Calu3 (cell line): Measurements from ENCODE around the gene IRAK1BP1. TPM values are rescaled to one million over a fixed set of nuclear protein-coding genes. Genes with fewer than 3 reads are reported as not detected.
"Not testable (repeated sequence)": the region's sequence is repeated elsewhere in the genome, so short reads cannot be mapped to it uniquely, and the experiment has no call there.

Experiments
- BruUV-seq: library from RNA; stranded (reverse); fragments of 400-500 nt; replicated peaks from 2 replicates; lab custom pipeline; 2021; lab: Mats Ljungman, UMichigan
- CTCF ChIA-PET: fragments of 300-600 bp; sonication (Branson Sonifier 250); formaldehyde crosslinking; loops from one replicate; lab custom pipeline; 2022; ENCODE audit warnings: antibody characterized with exemption; lab: Charles Lee
- DNase-seq: peaks from one replicate; pipeline ENCODE4 v3.0.0; 2022
- H3K27ac Mint-ChIP-seq: one replicate; pipeline ENCODE4 v1.8.0; 2022; ENCODE audit warnings: mixed read lengths; ENCODE audit not compliant: unreplicated experiment
- H3K27me3 Mint-ChIP-seq: one replicate; pipeline ENCODE4 v1.8.0; 2022; ENCODE audit warnings: mixed read lengths; ENCODE audit not compliant: unreplicated experiment
- H3K36me3 Mint-ChIP-seq: one replicate; pipeline ENCODE4 v1.8.0; 2022; ENCODE audit warnings: mild to moderate bottlenecking, moderate library complexity, mixed read lengths; ENCODE audit not compliant: insufficient read depth, unreplicated experiment
- H3K4me1 Mint-ChIP-seq: one replicate; pipeline ENCODE4 v1.8.0; 2022; ENCODE audit warnings: mild to moderate bottlenecking, low read depth, mixed read lengths; ENCODE audit not compliant: unreplicated experiment
- H3K4me3 Mint-ChIP-seq: one replicate; pipeline ENCODE4 v1.8.0; 2022; ENCODE audit warnings: mild to moderate bottlenecking, low read depth, moderate library complexity, mixed read lengths; ENCODE audit not compliant: unreplicated experiment
- H3K9me3 Mint-ChIP-seq: one replicate; pipeline ENCODE4 v1.8.0; 2022; ENCODE audit warnings: low read depth, mixed read lengths; ENCODE audit not compliant: unreplicated experiment
- intact Hi-C: fragments of 100-400 bp; cut with micrococcal nuclease; formaldehyde crosslinking; loops from one replicate; pipeline ENCODE4 v1.10.0; 2022; ENCODE audit not compliant: unreplicated experiment
- total RNA-seq: library from RNA; stranded (reverse); gene quantifications from 2 replicates; pipeline ENCODE4 v1.2.3, GENCODE V29; 2022
- TF ChIP-seq, protein P1 (sequence below): fragments of 200-600 bp; IDR thresholded peaks from one replicate; pipeline ENCODE4 v1.8.0; 2022; ENCODE audit warnings: antibody characterized with exemption; ENCODE audit not compliant: unreplicated experiment

IRAK1BP1 gene
- total RNA-seq, 1 experiment from 2014 or later: 4.2 TPM

DNA sequence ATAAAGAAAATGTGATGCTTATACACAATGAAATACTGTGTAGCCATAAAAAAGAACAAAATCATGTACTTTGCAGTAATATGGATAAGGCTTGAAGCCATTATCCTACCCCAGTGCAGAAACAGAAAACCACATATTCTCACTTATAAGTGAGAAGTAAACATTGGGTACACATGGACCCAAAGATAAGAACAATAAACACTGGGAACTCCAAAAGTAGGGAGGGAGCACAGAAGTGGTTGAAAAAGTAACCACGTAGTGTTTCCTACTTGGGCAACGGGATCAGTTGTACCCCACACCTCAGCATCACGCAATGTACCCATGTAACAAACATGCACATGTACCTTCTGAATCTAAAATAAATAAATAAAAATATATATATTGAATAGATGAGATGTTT, 8.2 kb downstream of the IRAK1BP1 start:
- BruUV-seq: no TSS peak
- Mint-ChIP-seq H3K4me3 (no peak overlapping the region), H3K4me1 (no peaks in the 10 kb centered on the region), H3K27me3 (no peaks in the 10 kb centered on the region), H3K9me3 (no peaks in the 10 kb centered on the region), H3K27ac (no peak overlapping the region), H3K36me3 (no peaks in the 10 kb centered on the region)
- DNase-seq: no peak
- intact Hi-C loops: no loop called here
- TF ChIP-seq, protein P1, sequence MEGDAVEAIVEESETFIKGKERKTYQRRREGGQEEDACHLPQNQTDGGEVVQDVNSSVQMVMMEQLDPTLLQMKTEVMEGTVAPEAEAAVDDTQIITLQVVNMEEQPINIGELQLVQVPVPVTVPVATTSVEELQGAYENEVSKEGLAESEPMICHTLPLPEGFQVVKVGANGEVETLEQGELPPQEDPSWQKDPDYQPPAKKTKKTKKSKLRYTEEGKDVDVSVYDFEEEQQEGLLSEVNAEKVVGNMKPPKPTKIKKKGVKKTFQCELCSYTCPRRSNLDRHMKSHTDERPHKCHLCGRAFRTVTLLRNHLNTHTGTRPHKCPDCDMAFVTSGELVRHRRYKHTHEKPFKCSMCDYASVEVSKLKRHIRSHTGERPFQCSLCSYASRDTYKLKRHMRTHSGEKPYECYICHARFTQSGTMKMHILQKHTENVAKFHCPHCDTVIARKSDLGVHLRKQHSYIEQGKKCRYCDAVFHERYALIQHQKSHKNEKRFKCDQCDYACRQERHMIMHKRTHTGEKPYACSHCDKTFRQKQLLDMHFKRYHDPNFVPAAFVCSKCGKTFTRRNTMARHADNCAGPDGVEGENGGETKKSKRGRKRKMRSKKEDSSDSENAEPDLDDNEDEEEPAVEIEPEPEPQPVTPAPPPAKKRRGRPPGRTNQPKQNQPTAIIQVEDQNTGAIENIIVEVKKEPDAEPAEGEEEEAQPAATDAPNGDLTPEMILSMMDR: no peak
- CTCF ChIA-PET: no interaction called here

DNA sequence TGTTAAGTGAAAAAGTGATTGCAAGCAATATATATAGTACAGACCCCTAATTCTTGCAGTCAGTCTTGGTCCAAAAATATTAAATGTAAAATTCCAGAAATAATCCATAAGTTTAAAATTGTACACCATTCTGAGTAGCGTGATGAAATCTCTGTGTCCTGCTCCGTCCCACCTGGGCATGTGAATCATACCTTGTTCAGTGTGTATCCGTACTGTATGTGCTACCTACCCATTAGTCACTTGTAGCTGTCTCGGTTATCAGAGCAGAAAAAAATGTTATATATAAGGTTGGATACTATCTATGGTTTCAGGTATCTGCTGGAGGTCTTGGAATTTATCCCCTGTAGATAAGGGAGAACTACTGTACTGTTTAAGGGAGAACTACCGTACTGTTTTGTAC, 16.3 kb downstream of the IRAK1BP1 start:
- no peak overlapping the region for H3K27ac Mint-ChIP-seq
- no peaks in the 10 kb centered on the region for H3K27me3 Mint-ChIP-seq
- no peak for DNase-seq
- CTCF ChIA-PET: no interaction called here
- intact Hi-C loops: no loop called here
- no peak overlapping the region for H3K4me3 Mint-ChIP-seq
- no peaks in the 10 kb centered on the region for H3K4me1 Mint-ChIP-seq
- H3K36me3 Mint-ChIP-seq: no peaks in the 10 kb centered on the region
- no TSS peak for BruUV-seq
- H3K9me3 Mint-ChIP-seq: no peaks in the 10 kb centered on the region
- TF ChIP-seq, protein P1: no peak

DNA sequence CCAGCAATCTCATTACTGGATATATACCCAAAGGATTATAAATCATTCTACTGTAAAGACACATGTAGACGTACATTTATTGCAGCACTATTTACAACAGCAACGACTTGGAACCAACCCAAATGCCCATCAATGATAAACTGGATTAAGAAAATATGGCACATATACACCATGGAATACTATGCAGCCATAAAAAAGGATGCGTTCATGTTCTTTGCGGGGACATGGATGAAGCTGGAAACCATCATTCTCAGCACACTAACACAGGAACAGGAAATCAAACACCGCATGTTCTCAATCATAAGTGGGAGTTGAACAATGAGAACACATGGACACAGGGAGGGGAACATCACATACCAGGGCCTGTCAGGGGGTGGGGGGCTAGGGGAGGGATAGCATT, 22.6 kb downstream of the IRAK1BP1 start:
- H3K9me3 Mint-ChIP-seq, H3K36me3 Mint-ChIP-seq, H3K27ac Mint-ChIP-seq, H3K4me1 Mint-ChIP-seq, intact Hi-C loops, H3K27me3 Mint-ChIP-seq, H3K4me3 Mint-ChIP-seq, DNase-seq, BruUV-seq: not testable (repeated sequence)
- CTCF ChIA-PET: interaction anchor here (0.7 kb wide), 1 partner anchor 305 kb away, joined by 3 read pairs; no protein-coding TSS in a partner anchor

DNA sequence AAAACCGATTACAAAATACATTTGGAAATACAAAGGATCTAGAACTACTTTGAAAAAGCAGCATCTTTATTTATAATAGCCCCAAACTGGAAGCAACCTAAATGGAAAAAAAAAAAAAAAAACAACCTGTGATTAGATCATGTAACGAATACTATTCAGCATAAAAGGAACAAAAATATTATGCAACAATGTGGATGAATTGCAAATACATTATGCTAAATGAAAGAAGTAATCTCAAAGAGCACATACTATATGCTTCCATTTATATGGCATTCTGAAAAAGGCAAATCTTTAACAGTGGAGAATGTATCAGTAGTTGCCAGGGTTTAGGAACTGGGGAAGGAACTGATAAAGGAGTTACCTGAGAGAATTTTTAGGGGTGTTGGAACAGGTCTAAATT, 28.9 kb downstream of the IRAK1BP1 start:
- no peak overlapping the region for H3K4me3 Mint-ChIP-seq
- intact Hi-C loops: no loop called here

DNA sequence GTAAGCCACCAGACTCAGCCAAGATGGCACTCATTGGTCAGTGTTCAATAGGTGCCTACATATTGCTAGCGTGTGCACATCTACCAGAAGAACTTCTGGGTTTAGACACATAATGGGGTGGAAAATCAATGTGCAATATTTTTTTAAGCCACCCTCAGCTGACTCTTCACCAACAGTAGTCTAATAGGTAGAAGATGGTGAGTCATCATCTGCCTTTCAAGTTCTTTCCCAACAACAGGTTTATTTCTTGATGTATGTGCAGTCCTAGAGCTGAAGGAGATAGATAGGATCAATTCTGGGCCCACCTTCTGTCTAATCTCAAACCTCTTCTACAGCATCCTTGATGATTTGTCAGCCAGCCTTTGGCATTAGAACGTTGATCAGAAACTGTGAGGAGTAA, 41.3 kb downstream of the IRAK1BP1 start:
- no TSS peak for BruUV-seq
- no peak overlapping the region for H3K27ac Mint-ChIP-seq
- DNase-seq: no peak
- H3K4me1 Mint-ChIP-seq: peaks cover 19% of the 10 kb centered on the region
- TF ChIP-seq, protein P1: no peak
- H3K27me3 Mint-ChIP-seq: no peaks in the 10 kb centered on the region
- peaks cover 8% of the 10 kb centered on the region for H3K36me3 Mint-ChIP-seq
- CTCF ChIA-PET: no interaction called here
- no peaks in the 10 kb centered on the region for H3K9me3 Mint-ChIP-seq
- H3K4me3 Mint-ChIP-seq: no peak overlapping the region
- intact Hi-C loops: no loop called here

More for the DNA sequence above, 28.9 kb downstream of the IRAK1BP1 start:
- CTCF ChIA-PET: no interaction called here
- no peak for DNase-seq
- Mint-ChIP-seq H3K4me1 (no peaks in the 10 kb centered on the region), H3K27me3 (no peaks in the 10 kb centered on the region), H3K36me3 (no peaks in the 10 kb centered on the region), H3K9me3 (no peaks in the 10 kb centered on the region), H3K27ac (no peak overlapping the region)
- TF ChIP-seq, protein P1: no peak
- no TSS peak for BruUV-seq
